Fibroblast of lung (primary cell): Measurements from ENCODE around the gene MED26. TPM values are rescaled to one million over a fixed set of nuclear protein-coding genes. Genes with fewer than 3 reads are reported as not detected.
A peak's percentile ranks its signal among the peaks of the same experiment; 100 is the strongest.
"Not testable (repeated sequence)": the region's sequence is repeated elsewhere in the genome, so short reads cannot be mapped to it uniquely, and the experiment has no call there.

Source experiments
- DNase-seq, 2 donors: peaks; one replicate each; pipeline versions ENCODE4 v3.0.0 to v3.0.0-alpha.2; 2010; ENCODE audit warnings: low read depth in 2 of 2
- H2AFZ ChIP-seq: 2 replicates; pipeline ENCODE4 v1.5.1; 2012; ENCODE audit warnings: low read length, control low read depth, inconsistent platforms
- H3K27ac ChIP-seq: 2 replicates; pipeline ENCODE4 v1.5.1; 2011; ENCODE audit warnings: low read length, control low read depth; ENCODE audit not compliant: insufficient read depth
- H3K27me3 ChIP-seq: 2 replicates; pipeline ENCODE4 v1.5.1; 2011; ENCODE audit warnings: mild to moderate bottlenecking, low read length; ENCODE audit not compliant: control insufficient read depth, insufficient read depth
- H3K36me3 ChIP-seq: 2 replicates; pipeline ENCODE4 v1.5.1; 2011; ENCODE audit warnings: low read length; ENCODE audit not compliant: control insufficient read depth, insufficient read depth
- H3K4me1 ChIP-seq: 2 replicates; pipeline ENCODE4 v1.5.1; 2011; ENCODE audit warnings: low read length; ENCODE audit not compliant: control insufficient read depth, insufficient read depth; ENCODE audit errors: extremely low read depth
- H3K4me2 ChIP-seq: 2 replicates; pipeline ENCODE4 v1.5.1; 2011; ENCODE audit warnings: low read length, control low read depth; ENCODE audit not compliant: insufficient read depth; ENCODE audit errors: extremely low read depth
- H3K4me3 ChIP-seq, 4 experiments: fragments of 200-600 bp in 1 of 4; sonication (generic) in 1 of 4; replicated peaks in 1 of 4; 2 replicates each; pipeline ENCODE4 v1.5.1; 2011 to 2016; ENCODE audit warnings: low read length in 4 of 4, low read depth in 3 of 4, mild to moderate bottlenecking in 3 of 4, control low read depth in 2 of 4, inconsistent platforms in 1 of 4, mixed read lengths in 1 of 4; ENCODE audit not compliant: insufficient read depth in 1 of 4; ENCODE audit errors: control extremely low read depth in 1 of 4
- H3K79me2 ChIP-seq: 2 replicates; pipeline ENCODE4 v1.5.1; 2012; ENCODE audit warnings: mild to moderate bottlenecking, low read length, inconsistent platforms; ENCODE audit not compliant: control insufficient read depth, insufficient read depth
- H3K9ac ChIP-seq: 2 replicates; pipeline ENCODE4 v1.5.1; 2011; ENCODE audit warnings: mild to moderate bottlenecking, low read length, control low read depth; ENCODE audit not compliant: insufficient read depth
- H3K9me3 ChIP-seq: 2 replicates; pipeline ENCODE4 v1.5.1; 2012; ENCODE audit warnings: low read depth, low read length; ENCODE audit not compliant: control insufficient read depth, insufficient read depth
- H4K20me1 ChIP-seq: 2 replicates; pipeline ENCODE4 v1.5.1; 2011; ENCODE audit warnings: low read length; ENCODE audit not compliant: control insufficient read depth, insufficient read depth; ENCODE audit errors: extremely low read depth
- CTCF ChIP-seq, 2 donors: IDR thresholded peaks in 1 of 2; conservative IDR thresholded peaks in 1 of 2; 1 replicate in 1 of 2; 2 replicates in 1 of 2; pipeline ENCODE4 v1.5.1; 2011 to 2012; ENCODE audit warnings: low read length in 2 of 2, control low read depth in 1 of 2, inconsistent platforms in 1 of 2, low read depth in 1 of 2, mild to moderate bottlenecking in 1 of 2
- EZH2 ChIP-seq: IDR thresholded peaks from 2 replicates; pipeline ENCODE4 v1.5.1; 2012; ENCODE audit warnings: low read length, control low read depth, mild to moderate bottlenecking; ENCODE audit errors: missing control alignments
- polyA minus RNA-seq: library from RNA; depleted of rRNA, polyadenylated mRNA; stranded (reverse); fragments of >200 nt; gene quantifications from 2 replicates; pipeline ENCODE4 v1.2.3, GENCODE V29; 2011; ENCODE audit warnings: low replicate concordance
- polyA plus RNA-seq, 2 donors: library from polyadenylated mRNA; depleted of rRNA in 1 of 2; stranded (reverse) in 1 of 2; unstranded in 1 of 2; fragments of >200 nt; gene quantifications; 2 replicates each; pipeline ENCODE4 v1.2.1, GENCODE V29; 2011 to 2012; ENCODE audit warnings: missing spikeins in 1 of 2
- total RNA-seq: library from RNA; depleted of rRNA; stranded (reverse); fragments of >200 nt; gene quantifications from 2 replicates; pipeline ENCODE4 v1.2.1, GENCODE V29; 2014

Gene MED26
- total RNA-seq: 3.3 and 4.5 TPM in 2 replicates
- 3.7 TPM in 2 replicates for polyA plus RNA-seq
- polyA plus RNA-seq (2012): 4.3 and 4.7 TPM in 2 replicates
- 4.0 and 5.4 TPM in 2 replicates for polyA minus RNA-seq

GRCh38 chr19:16628183-16628983 is at the start of gene MED26:
Gene MED26, minus strand, starts transcription at chr19:16628204. Its CDS starts 261 bp downstream, at chr19:16627943.
- Histone ChIP-seq H3K27me3 (no peaks in the 10 kb centered on the region), H3K9me3 (no peaks in the 10 kb centered on the region), H3K4me2 (peak within 1 kb of the TSS; percentile 96), H3K27ac (peak within 1 kb of the TSS; percentile 94), H3K4me3 (peak within 1 kb of the TSS; percentile 77 to 97 (median 92)), H3K79me2 (peaks cover 44% of the 10 kb centered on the region), H3K36me3 (peaks cover 9% of the 10 kb centered on the region), H2AFZ (peak within 1 kb of the TSS; percentile 77), H3K9ac (peak within 1 kb of the TSS; percentile 95), H4K20me1 (no peaks in the 10 kb centered on the region), H3K4me1 (peaks cover 3% of the 10 kb centered on the region)
- TF ChIP-seq EZH2 (no peak), CTCF (conservative IDR thresholded peaks at IDR 0.05 in 1 of 2, IDR thresholded peaks at IDR 0.05 in 1 of 2; ENCODE audit: low read depth in 1 of 2, low read length in 2 of 2) (no peak)
- peak; percentile 85 to 92 for DNase-seq

GRCh38 chr19:16677055-16677454 is 49.1 kb upstream of the MED26 start:
- Histone ChIP-seq H2AFZ (no peak overlapping the region), H3K4me2 (no peak overlapping the region), H4K20me1 (no peaks in the 10 kb centered on the region), H3K4me1 (no peaks in the 10 kb centered on the region), H3K9me3 (no peaks in the 10 kb centered on the region), H3K36me3 (no peaks in the 10 kb centered on the region), H3K9ac (no peak overlapping the region), H3K27me3 (no peaks in the 10 kb centered on the region), H3K4me3 (no peak overlapping the region), H3K27ac (no peak overlapping the region), H3K79me2 (no peaks in the 10 kb centered on the region)
- no peak for DNase-seq
- TF ChIP-seq CTCF (conservative IDR thresholded peaks at IDR 0.05 in 1 of 2, IDR thresholded peaks at IDR 0.05 in 1 of 2; ENCODE audit: low read depth in 1 of 2, low read length in 2 of 2) (no peak), EZH2 (no peak)

GRCh38 chr19:16676101-16676798 is 48.2 kb upstream of the MED26 start:
- H3K4me3 ChIP-seq: no peak overlapping the region
- H3K79me2 ChIP-seq: no peaks in the 10 kb centered on the region
- no peak overlapping the region for H2AFZ ChIP-seq
- no peak overlapping the region for H3K9ac ChIP-seq
- H3K4me2 ChIP-seq: no peak overlapping the region
- H3K4me1 ChIP-seq: no peaks in the 10 kb centered on the region
- no peaks in the 10 kb centered on the region for H3K36me3 ChIP-seq
- no peak overlapping the region for H3K27ac ChIP-seq
- H4K20me1 ChIP-seq: no peaks in the 10 kb centered on the region
- TF ChIP-seq EZH2 (no peak), CTCF (conservative IDR thresholded peaks at IDR 0.05 in 1 of 2, IDR thresholded peaks at IDR 0.05 in 1 of 2; ENCODE audit: low read depth in 1 of 2, low read length in 2 of 2) (no peak)
- no peaks in the 10 kb centered on the region for H3K9me3 ChIP-seq
- DNase-seq: no peak
- H3K27me3 ChIP-seq: no peaks in the 10 kb centered on the region

- H4K20me1 ChIP-seq, H3K9ac ChIP-seq, H3K36me3 ChIP-seq, H3K4me3 ChIP-seq, H2AFZ ChIP-seq, H3K27me3 ChIP-seq, H3K79me2 ChIP-seq, H3K27ac ChIP-seq, H3K4me1 ChIP-seq, DNase-seq, H3K4me2 ChIP-seq, H3K9me3 ChIP-seq: not testable (repeated sequence)
These were observed 45.8 kb upstream of the MED26 start for GRCh38 chr19:16673839-16674238.
